ENCODE data around the gene COBL.

COBL gene

DNA sequence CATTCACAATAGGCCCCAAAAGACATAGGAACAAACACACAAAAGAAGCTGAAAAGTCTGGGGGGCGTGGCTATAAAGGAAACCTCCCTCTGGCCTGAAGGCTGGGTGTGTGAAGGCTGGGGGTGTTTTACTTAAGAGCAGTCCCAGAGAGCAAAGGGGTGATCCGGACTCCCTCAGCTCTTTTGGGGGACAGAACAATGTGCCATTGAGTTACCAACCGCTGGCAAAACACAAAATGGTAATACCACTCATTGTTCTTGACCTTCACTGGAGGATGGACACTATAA lies 189.0 kb downstream of the COBL start:
- Mint-ChIP-seq H3K4me1 (ENCODE audit: low read depth) (peaks cover 17% of the 10 kb centered on the region), H3K4me3 (no peak overlapping the region), H3K36me3 (ENCODE audit: low read depth) (no peaks in the 10 kb centered on the region), H3K9me3 (no peaks in the 10 kb centered on the region), H3K27ac (no peak overlapping the region), H3K27me3 (no peaks in the 10 kb centered on the region)
- no peak for DNase-seq

- H3K27ac Mint-ChIP-seq = no peak overlapping the region
- no peaks in the 10 kb centered on the region for H3K9me3 Mint-ChIP-seq
- no peaks in the 10 kb centered on the region for H3K27me3 Mint-ChIP-seq
- no peak overlapping the region for H3K4me3 Mint-ChIP-seq
- peaks cover 23% of the 10 kb centered on the region for H3K4me1 Mint-ChIP-seq (ENCODE audit: low read depth)
- no peaks in the 10 kb centered on the region for H3K36me3 Mint-ChIP-seq (ENCODE audit: low read depth)
- no peak for DNase-seq
Measured at GRCh38 chr7:51126813-51127617, 189.6 kb downstream of the COBL start.

DNA sequence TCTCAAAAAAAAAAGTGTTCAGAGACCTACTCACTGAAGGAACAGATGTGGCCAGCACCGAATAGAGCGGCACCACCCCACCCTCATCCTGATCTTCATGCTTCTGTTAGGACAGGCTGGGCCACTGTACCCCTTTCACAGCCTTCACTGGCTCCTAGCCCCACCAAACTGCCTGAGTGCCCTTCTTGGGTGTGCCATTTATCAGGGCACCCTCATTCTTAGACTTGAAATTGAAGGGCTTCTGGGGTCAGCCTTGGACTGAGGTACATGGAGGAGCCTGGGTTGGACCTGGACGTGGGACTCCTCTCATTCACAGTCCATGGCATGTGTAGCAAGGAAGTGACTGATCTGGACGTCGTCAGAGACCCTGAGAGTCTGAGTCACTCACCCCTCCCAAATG lies 190.3 kb downstream of the COBL start:
- H3K27me3 Mint-ChIP-seq = no peaks in the 10 kb centered on the region
- H3K9me3 Mint-ChIP-seq = no peaks in the 10 kb centered on the region
- H3K36me3 Mint-ChIP-seq (ENCODE audit: low read depth) = no peaks in the 10 kb centered on the region
- H3K4me3 Mint-ChIP-seq = no peak overlapping the region
- no peak for DNase-seq
- H3K4me1 Mint-ChIP-seq (ENCODE audit: low read depth) = peaks cover 29% of the 10 kb centered on the region
- H3K27ac Mint-ChIP-seq = no peak overlapping the region

DNA sequence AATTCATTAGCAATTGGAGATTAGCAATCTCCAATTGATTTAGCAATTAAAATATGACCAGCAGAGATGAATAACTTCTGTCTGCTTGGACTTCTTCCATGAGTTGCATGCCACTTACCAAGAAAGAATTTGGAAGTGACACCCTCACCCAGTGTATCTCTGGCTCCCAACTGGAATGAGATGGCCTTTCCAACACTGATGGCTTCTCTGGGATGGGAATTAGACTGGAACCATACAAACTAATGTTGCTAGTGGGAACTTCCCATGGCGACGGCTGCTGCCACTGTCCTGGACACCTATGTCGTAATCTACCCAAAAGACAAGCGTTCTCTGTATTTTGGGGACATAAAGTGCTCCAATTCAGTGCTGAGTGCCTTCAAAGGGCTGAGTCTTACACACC lies 192.3 kb downstream of the COBL start:
- Mint-ChIP-seq H3K4me1 (ENCODE audit: low read depth) (peaks cover 40% of the 10 kb centered on the region), H3K9me3 (no peaks in the 10 kb centered on the region), H3K4me3 (no peak overlapping the region), H3K27ac (no peak overlapping the region), H3K36me3 (ENCODE audit: low read depth) (no peaks in the 10 kb centered on the region), H3K27me3 (no peaks in the 10 kb centered on the region)
- no peak for DNase-seq

DNA sequence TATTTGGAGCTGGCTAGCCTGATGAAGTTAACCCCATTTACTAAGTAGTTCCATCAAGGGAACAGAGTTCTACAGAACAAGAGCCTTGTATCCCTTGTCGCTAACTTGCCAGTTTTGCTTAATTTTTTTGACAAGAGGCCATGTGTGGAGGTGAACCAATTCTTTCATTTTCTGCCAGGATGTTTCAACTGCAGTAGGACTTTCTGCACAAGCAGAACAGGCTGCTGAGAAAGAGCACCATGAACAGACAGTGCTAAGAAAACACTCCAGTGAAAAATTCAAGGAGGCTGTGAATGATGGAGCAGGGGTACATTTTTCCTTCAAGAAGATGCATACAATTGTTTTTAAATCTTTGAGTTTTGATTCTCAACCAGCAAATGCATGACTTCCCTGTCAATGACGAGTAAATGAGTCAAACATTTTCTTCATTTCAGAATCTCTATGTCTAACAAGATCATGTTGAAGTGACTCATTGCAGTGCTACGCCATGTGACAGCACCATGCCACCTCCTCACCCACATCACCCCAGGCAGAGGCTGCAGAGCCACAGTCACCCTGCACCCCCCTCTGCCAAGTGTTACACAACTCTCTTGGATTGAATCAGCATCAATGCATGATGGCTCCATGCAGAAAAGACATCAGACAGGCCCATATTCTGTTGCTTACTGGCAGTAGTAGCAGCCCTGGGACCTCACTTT lies 193.1 kb downstream of the COBL start:
- H3K9me3 Mint-ChIP-seq = no peaks in the 10 kb centered on the region
- H3K36me3 Mint-ChIP-seq (ENCODE audit: low read depth) = no peaks in the 10 kb centered on the region
- H3K27ac Mint-ChIP-seq = peak overlapping the region; percentile 94
- no peaks in the 10 kb centered on the region for H3K27me3 Mint-ChIP-seq
- H3K4me1 Mint-ChIP-seq (ENCODE audit: low read depth) = peaks cover 40% of the 10 kb centered on the region
- peak overlapping the region; percentile 49 for H3K4me3 Mint-ChIP-seq
- peak; percentile 78 for DNase-seq

GRCh38 chr7:51121931-51122425 lies 194.6 kb downstream of the COBL start:
- no peak for DNase-seq
- H3K27ac Mint-ChIP-seq = peak overlapping the region; percentile 37

GRCh38 chr7:51121036-51121790 lies 195.4 kb downstream of the COBL start:
- peak overlapping the region; percentile 38 for H3K4me3 Mint-ChIP-seq
- H3K4me1 Mint-ChIP-seq (ENCODE audit: low read depth) = peaks cover 40% of the 10 kb centered on the region
- DNase-seq = no peak
- no peaks in the 10 kb centered on the region for H3K36me3 Mint-ChIP-seq (ENCODE audit: low read depth)
- H3K9me3 Mint-ChIP-seq = peaks cover under 1% of the 10 kb centered on the region
- peak overlapping the region; percentile 55 for H3K27ac Mint-ChIP-seq
- H3K27me3 Mint-ChIP-seq = peaks cover 6% of the 10 kb centered on the region

More at GRCh38 chr7:51121931-51122425, 194.6 kb downstream of the COBL start:
- Mint-ChIP-seq H3K4me1 (ENCODE audit: low read depth) (peaks cover 40% of the 10 kb centered on the region), H3K4me3 (peak overlapping the region; percentile 38), H3K27me3 (peaks cover 6% of the 10 kb centered on the region), H3K36me3 (ENCODE audit: low read depth) (no peaks in the 10 kb centered on the region), H3K9me3 (no peaks in the 10 kb centered on the region)

DNA sequence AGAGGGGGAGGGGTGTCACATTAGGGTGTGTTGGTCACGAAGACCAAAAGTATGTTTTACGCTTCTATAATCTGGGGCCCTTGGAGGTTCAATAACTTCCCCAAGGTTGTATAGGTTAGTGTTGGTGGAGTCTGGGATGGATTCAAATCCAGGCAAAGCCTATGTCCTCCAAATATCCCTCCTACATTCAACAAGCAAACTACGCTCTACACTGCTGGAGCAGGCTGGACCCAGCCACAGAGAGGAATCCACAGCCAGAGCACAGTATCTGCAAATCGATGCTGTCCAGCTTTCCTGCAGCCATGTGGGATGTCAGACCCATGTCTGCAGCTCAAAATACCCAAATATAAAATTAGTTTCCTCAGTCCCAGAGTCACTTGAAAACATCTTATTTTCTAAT lies 198.0 kb downstream of the COBL start:
- no peak overlapping the region for H3K4me3 Mint-ChIP-seq
- peaks cover 5% of the 10 kb centered on the region for H3K9me3 Mint-ChIP-seq
- no peak overlapping the region for H3K27ac Mint-ChIP-seq
- DNase-seq = no peak
- H3K27me3 Mint-ChIP-seq = peaks cover 6% of the 10 kb centered on the region
- no peaks in the 10 kb centered on the region for H3K36me3 Mint-ChIP-seq (ENCODE audit: low read depth)
- H3K4me1 Mint-ChIP-seq (ENCODE audit: low read depth) = peaks cover 31% of the 10 kb centered on the region

- Mint-ChIP-seq H3K4me1 (ENCODE audit: low read depth) (no peaks in the 10 kb centered on the region), H3K27me3 (peaks cover 6% of the 10 kb centered on the region), H3K9me3 (peaks cover 5% of the 10 kb centered on the region), H3K4me3 (no peak overlapping the region), H3K36me3 (ENCODE audit: low read depth) (no peaks in the 10 kb centered on the region), H3K27ac (no peak overlapping the region)
- DNase-seq = no peak
Measured at GRCh38 chr7:51114501-51114900, 202.1 kb downstream of the COBL start.

DNA sequence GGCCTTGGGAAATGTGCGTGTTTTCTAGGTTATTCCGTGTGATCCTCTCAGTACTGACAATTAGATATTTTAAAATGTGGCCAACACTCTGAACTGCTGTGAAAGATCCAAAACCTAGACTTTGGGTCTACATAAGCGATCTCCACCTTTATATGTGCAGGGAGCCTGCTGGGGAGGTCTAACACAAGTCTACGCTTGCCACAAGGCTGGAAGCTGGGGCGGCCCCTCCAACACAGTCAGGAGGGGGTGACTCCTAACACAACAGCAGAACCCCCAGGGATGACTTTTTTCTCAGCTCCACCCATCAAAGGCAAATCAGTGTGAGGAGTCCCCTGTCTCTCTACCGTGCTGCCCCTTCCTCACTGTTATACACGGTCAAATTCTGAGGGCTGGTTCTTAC lies 202.6 kb downstream of the COBL start:
- Mint-ChIP-seq H3K4me3 (no peak overlapping the region), H3K4me1 (ENCODE audit: low read depth) (no peaks in the 10 kb centered on the region), H3K9me3 (peaks cover 5% of the 10 kb centered on the region), H3K36me3 (ENCODE audit: low read depth) (no peaks in the 10 kb centered on the region), H3K27me3 (peaks cover 6% of the 10 kb centered on the region), H3K27ac (no peak overlapping the region)
- DNase-seq = no peak

GRCh38 chr7:51113560-51113959 lies 203.0 kb downstream of the COBL start:
- Mint-ChIP-seq H3K27me3 (peaks cover 6% of the 10 kb centered on the region), H3K4me1 (ENCODE audit: low read depth) (no peaks in the 10 kb centered on the region), H3K4me3 (no peak overlapping the region), H3K9me3 (peaks cover 5% of the 10 kb centered on the region), H3K36me3 (ENCODE audit: low read depth) (no peaks in the 10 kb centered on the region), H3K27ac (no peak overlapping the region)
- no peak for DNase-seq

DNA sequence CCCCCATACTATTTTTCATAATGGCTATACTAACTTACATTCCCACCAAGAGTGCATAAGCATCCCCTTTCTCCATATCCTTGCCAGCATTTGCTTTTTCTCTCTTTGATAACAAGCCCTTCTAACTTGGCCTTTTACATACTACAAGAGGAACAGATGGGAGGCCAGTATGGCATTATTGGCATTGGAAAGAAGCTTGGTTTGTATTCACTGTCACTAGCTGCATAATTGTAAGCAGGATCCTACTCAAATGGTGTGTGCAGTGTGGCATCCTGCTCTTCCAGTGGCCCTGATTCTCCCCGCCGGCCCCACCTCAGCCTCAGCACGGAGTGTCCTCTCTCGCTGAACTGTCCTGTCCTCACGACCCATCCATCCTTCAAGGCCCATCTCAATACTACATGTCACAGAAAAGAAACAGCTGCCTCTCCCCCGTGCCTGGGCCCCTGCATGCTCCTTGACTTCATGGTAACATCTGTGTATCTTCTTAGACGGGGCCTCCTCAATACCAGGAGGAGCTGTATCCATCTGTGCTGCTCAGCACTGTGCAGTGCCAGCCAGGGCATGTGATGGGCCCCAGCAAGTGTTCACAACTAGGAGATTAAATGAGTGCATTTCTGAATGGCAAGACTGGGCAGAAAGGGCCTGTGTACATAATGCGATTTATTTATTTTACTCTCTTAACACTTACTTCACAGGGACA lies 205.2 kb downstream of the COBL start:
- H3K27ac Mint-ChIP-seq = no peak overlapping the region
- no peak overlapping the region for H3K4me3 Mint-ChIP-seq
- no peaks in the 10 kb centered on the region for H3K27me3 Mint-ChIP-seq
- no peaks in the 10 kb centered on the region for H3K4me1 Mint-ChIP-seq (ENCODE audit: low read depth)
- peaks cover 5% of the 10 kb centered on the region for H3K9me3 Mint-ChIP-seq
- H3K36me3 Mint-ChIP-seq (ENCODE audit: low read depth) = no peaks in the 10 kb centered on the region
- no peak for DNase-seq

DNA sequence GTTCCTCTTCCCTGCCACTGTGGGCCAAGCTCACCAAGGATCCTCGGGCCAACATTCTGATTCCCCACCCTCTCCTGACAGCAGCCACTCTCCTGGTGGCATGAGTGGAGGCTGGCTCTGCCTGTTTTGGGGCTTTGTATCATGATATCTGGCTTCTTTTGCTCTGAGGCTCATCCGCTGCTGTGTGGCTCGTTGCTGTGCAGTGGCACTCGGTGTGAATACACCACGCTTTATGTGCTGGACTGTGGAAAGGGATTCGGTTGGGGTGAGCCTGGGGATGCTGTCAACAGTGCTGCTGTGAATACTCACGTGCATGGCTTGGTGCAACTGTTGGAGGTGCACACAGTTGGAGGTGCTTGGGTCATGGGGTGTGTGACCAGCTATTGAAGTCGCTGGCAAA lies 208.5 kb downstream of the COBL start:
- no peaks in the 10 kb centered on the region for H3K27me3 Mint-ChIP-seq
- no peak for DNase-seq
- H3K36me3 Mint-ChIP-seq (ENCODE audit: low read depth) = no peaks in the 10 kb centered on the region
- no peaks in the 10 kb centered on the region for H3K9me3 Mint-ChIP-seq
- no peak overlapping the region for H3K4me3 Mint-ChIP-seq
- no peaks in the 10 kb centered on the region for H3K4me1 Mint-ChIP-seq (ENCODE audit: low read depth)
- H3K27ac Mint-ChIP-seq = no peak overlapping the region

- Mint-ChIP-seq H3K36me3 (ENCODE audit: low read depth) (no peaks in the 10 kb centered on the region), H3K4me3 (no peak overlapping the region), H3K9me3 (no peaks in the 10 kb centered on the region), H3K4me1 (ENCODE audit: low read depth) (no peaks in the 10 kb centered on the region), H3K27ac (no peak overlapping the region), H3K27me3 (no peaks in the 10 kb centered on the region)
- no peak for DNase-seq
Measured at GRCh38 chr7:51104278-51104677, 212.3 kb downstream of the COBL start.

All from activated T-cell treated with anti-CD3 and anti-CD28 coated beads, Interleukin-2, amount 50 U/mL, for 24 hours (primary cell).